A549 (cell line): ENCODE data around the gene UBA7. TPM values are rescaled to one million over a fixed set of nuclear protein-coding genes. Genes with fewer than 3 reads are reported as not detected.
"Not testable (repeated sequence)": the region's sequence is repeated elsewhere in the genome, so short reads cannot be mapped to it uniquely, and the experiment has no call there.

Source experiments
- ATAC-seq, 2 experiments: fragments of 200-7000 bp in 1 of 2; fragments of >200 bp in 1 of 2; cut with Nextera tagmentation in 1 of 2; cut with Tn5 transposase in 1 of 2; 3 replicates each; pipeline versions ENCODE4 v1.8.0 to v1.9.1; 2018 to 2020; ENCODE audit warnings: mild to moderate bottlenecking in 1 of 2, moderate library complexity in 1 of 2
- CTCF ChIA-PET: fragments of 300-600 bp; sonication (Branson Sonifier 250); formaldehyde crosslinking; extraction: SDS; loops from one replicate; lab custom pipeline; 2021; ENCODE audit warnings: antibody characterized with exemption, inconsistent platforms; lab: Yijun Ruan, JAX
- POLR2A ChIA-PET: fragments of 350-600 bp; formaldehyde crosslinking; extraction: SDS; loops from one replicate; lab custom pipeline; 2021; ENCODE audit warnings: antibody characterized with exemption, inconsistent platforms; lab: Yijun Ruan, JAX
- DNase-seq, 2 experiments: peaks; one replicate each; pipeline versions ENCODE4 v3.0.0 to v3.0.0-alpha.2; 2011 to 2016; ENCODE audit warnings: low read depth in 1 of 2, low spot score in 1 of 2
- FAIRE-seq: peaks from 2 replicates; lab custom pipeline; 2011; peaks lifted over from hg19 to GRCh38; lab: Jason Lieb, UNC
- H3K27ac ChIP-seq, 2 experiments: fragments of >200 bp; sonication (Bioruptor Twin); formaldehyde crosslinking; 3 replicates each; pipeline ENCODE4 v1.5.1; 2016 to 2017
- H3K4me1 ChIP-seq: fragments of >200 bp; sonication (Bioruptor Twin); formaldehyde crosslinking; 3 replicates; pipeline ENCODE4 v1.6.1; 2016
- H3K4me2 ChIP-seq: fragments of >200 bp; sonication (Bioruptor Twin); formaldehyde crosslinking; 3 replicates; pipeline ENCODE4 v1.6.1; 2016
- H3K4me3 ChIP-seq: fragments of >200 bp; sonication (Bioruptor Twin); formaldehyde crosslinking; 3 replicates; pipeline ENCODE4 v1.5.1; 2016
- H3K9me3 ChIP-seq: fragments of >200 bp; sonication (Bioruptor Twin); formaldehyde crosslinking; 3 replicates; pipeline ENCODE4 v1.6.1; 2016
- BCL3 ChIP-seq: fragments of >200 bp; sonication (Bioruptor Twin); formaldehyde crosslinking; IDR thresholded peaks from 3 replicates; pipeline ENCODE4 v1.6.1; 2016
- CBX8 ChIP-seq: fragments of 200-600 bp; sonication (generic); IDR thresholded peaks from 2 replicates; pipeline ENCODE4 v1.6.1; 2016
- CEBPB ChIP-seq, 2 experiments: fragments of >200 bp in 1 of 2; sonication (Bioruptor Twin) in 1 of 2; formaldehyde crosslinking in 1 of 2; IDR thresholded peaks; 2 replicates each; pipeline ENCODE4 v1.6.1; 2012 to 2016
- EHF ChIP-seq: fragments of 250-450 bp; sonication (Bioruptor Pico); IDR thresholded peaks from 2 replicates; pipeline ENCODE4 v1.5.0; 2020; ENCODE audit warnings: mild to moderate bottlenecking
- EHMT2 ChIP-seq: fragments of 200-600 bp; sonication (generic); IDR thresholded peaks from 2 replicates; pipeline ENCODE4 v1.6.1; 2016; ENCODE audit warnings: antibody characterized with exemption, low read depth, mild to moderate bottlenecking, moderate library complexity
- ESRRA ChIP-seq: fragments of 150-350 bp; IDR thresholded peaks from 2 replicates; pipeline ENCODE4 v1.6.1; 2014; ENCODE audit warnings: mild to moderate bottlenecking, low read length, borderline replicate concordance
- FOSB ChIP-seq: fragments of 250-450 bp; sonication (Bioruptor Pico); IDR thresholded peaks from 2 replicates; pipeline ENCODE4 v1.5.0; 2020; ENCODE audit warnings: mild to moderate bottlenecking, moderate library complexity
- GATA3 ChIP-seq: IDR thresholded peaks from 2 replicates; pipeline ENCODE4 v1.6.1; 2012; ENCODE audit warnings: borderline replicate concordance
- HES2 ChIP-seq: fragments of >200 bp; sonication (Bioruptor Twin); formaldehyde crosslinking; IDR thresholded peaks from 2 replicates; pipeline ENCODE4 v1.6.1; 2016
- HEYL ChIP-seq: fragments of 250-450 bp; sonication (Bioruptor Pico); IDR thresholded peaks from 2 replicates; pipeline ENCODE4 v1.8.0; 2021; ENCODE audit warnings: mild to moderate bottlenecking, moderate library complexity
- HOXA7 ChIP-seq: fragments of 250-450 bp; sonication (Bioruptor Pico); IDR thresholded peaks from 2 replicates; pipeline ENCODE4 v1.5.0; 2020; ENCODE audit warnings: mild to moderate bottlenecking, moderate library complexity
- HOXB5 ChIP-seq: fragments of 250-450 bp; sonication (Bioruptor Pico); IDR thresholded peaks from 2 replicates; pipeline ENCODE4 v1.5.0; 2020; ENCODE audit warnings: mild to moderate bottlenecking, moderate library complexity
- KDM1A ChIP-seq: fragments of 200-600 bp; sonication (generic); IDR thresholded peaks from 2 replicates; pipeline ENCODE4 v1.6.1; 2016; ENCODE audit warnings: low read depth, mild to moderate bottlenecking
- MAX ChIP-seq: IDR thresholded peaks from 2 replicates; pipeline ENCODE4 v1.6.1; 2012
- MAZ ChIP-seq: fragments of 150-350 bp; IDR thresholded peaks from 2 replicates; pipeline ENCODE4 v1.6.1; 2014; ENCODE audit warnings: antibody characterized with exemption, low read depth, low read length, borderline replicate concordance
- NPAS2 ChIP-seq: fragments of 250-450 bp; sonication (Bioruptor Pico); IDR thresholded peaks from 2 replicates; pipeline ENCODE4 v1.8.0; 2022; ENCODE audit warnings: mild to moderate bottlenecking, moderate library complexity, borderline replicate concordance
- NR3C1 ChIP-seq: fragments of >200 bp; sonication (Bioruptor Twin); formaldehyde crosslinking; IDR thresholded peaks from 3 replicates; pipeline ENCODE4 v1.6.1; 2017
- POLR2AphosphoS2 ChIP-seq: conservative IDR thresholded peaks from 2 replicates; pipeline ENCODE4 v1.6.1; 2012; ENCODE audit warnings: low read length, improper control_type of control experiment, inconsistent platforms
- RAD21 ChIP-seq, 2 experiments: fragments of >200 bp in 1 of 2; sonication (Bioruptor Twin) in 1 of 2; formaldehyde crosslinking in 1 of 2; IDR thresholded peaks in 1 of 2; conservative IDR thresholded peaks in 1 of 2; 2 replicates in 1 of 2; 3 replicates in 1 of 2; pipeline ENCODE4 v1.6.1; 2012 to 2018; ENCODE audit warnings: inconsistent platforms in 1 of 2
- SREBF2 ChIP-seq: fragments of 450-650 bp; IDR thresholded peaks from 2 replicates; pipeline ENCODE4 v1.6.1; 2014; ENCODE audit warnings: mild to moderate bottlenecking, moderate library complexity
- ZFP36 ChIP-seq: fragments of 450-650 bp; IDR thresholded peaks from 2 replicates; pipeline ENCODE4 v1.6.1; 2014; ENCODE audit warnings: borderline replicate concordance; ENCODE audit not compliant: partially characterized antibody
- WGBS: methylation state at CpG from one replicate; pipeline ENCODE4 v1.1.6; 2017; ENCODE audit errors: missing lambda C conversion rate; 5-methylcytosine and 5-hydroxymethylcytosine counted together
- polyA plus RNA-seq, 4 experiments: library from polyadenylated mRNA; depleted of rRNA in 3 of 4; stranded (reverse); fragments of >200 nt; fragmentation: RNase III in 1 of 4; extraction: RNeasy Plus Mini Kit Qiagen cat#74134 plus additional on column Dnase treatment in 1 of 4; gene quantifications; 2 replicates in 3 of 4; 3 replicates in 1 of 4; pipeline ENCODE4 v1.2.3, GENCODE V29; 2011 to 2017
- TF ChIP-seq, protein P1 (sequence below): fragments of 250-450 bp; sonication (Bioruptor Pico); IDR thresholded peaks from 2 replicates; pipeline ENCODE4 v1.5.0; 2020; ENCODE audit warnings: low read depth, mild to moderate bottlenecking, moderate library complexity

UBA7 gene
- polyA plus RNA-seq, 2 of the 4 experiments (the other 2 are of a cell fraction) = 0.22 to 0.54 TPM

- WGBS = 98% methylated on average over 5 of the region's 5 CpGs
- Histone ChIP-seq H3K4me2 (no peak overlapping the region), H3K27ac (no peak overlapping the region), H3K4me3 (no peak overlapping the region), H3K9me3 (no peaks in the 10 kb centered on the region), H3K4me1 (peaks cover 5% of the 10 kb centered on the region; the same call in 1 of the 3 replicates)
- CTCF ChIA-PET = interaction anchor here (0.9 kb wide), 1 partner anchor 23 kb away, joined by 3 read pairs; the partner anchor contains the start of gene INKA1
- no peak for TF ChIP-seq NPAS2 (CRISPR knock-in tag)
- no peak for TF ChIP-seq FOSB (CRISPR knock-in tag)
- TF ChIP-seq HES2 = no peak
- TF ChIP-seq EHF (CRISPR knock-in tag) = no peak
- TF ChIP-seq HOXB5 = no peak
- no peak for TF ChIP-seq SREBF2
- TF ChIP-seq MAZ = no peak
- no peak for TF ChIP-seq MAX
- TF ChIP-seq NR3C1 = no peak
- TF ChIP-seq ESRRA = no peak
- no peak for TF ChIP-seq RAD21 (conservative IDR thresholded peaks at IDR 0.05 in 1 of 2, IDR thresholded peaks at IDR 0.05 in 1 of 2)
- no peak for TF ChIP-seq EHMT2
- no peak for TF ChIP-seq BCL3
- TF ChIP-seq, protein P1, sequence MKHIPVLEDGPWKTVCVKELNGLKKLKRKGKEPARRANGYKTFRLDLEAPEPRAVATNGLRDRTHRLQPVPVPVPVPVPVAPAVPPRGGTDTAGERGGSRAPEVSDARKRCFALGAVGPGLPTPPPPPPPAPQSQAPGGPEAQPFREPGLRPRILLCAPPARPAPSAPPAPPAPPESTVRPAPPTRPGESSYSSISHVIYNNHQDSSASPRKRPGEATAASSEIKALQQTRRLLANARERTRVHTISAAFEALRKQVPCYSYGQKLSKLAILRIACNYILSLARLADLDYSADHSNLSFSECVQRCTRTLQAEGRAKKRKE (CRISPR knock-in tag) = no peak
- TF ChIP-seq GATA3 = no peak
- TF ChIP-seq ZFP36 = no peak
- no peak for TF ChIP-seq POLR2AphosphoS2
- POLR2A ChIA-PET = no interaction called here
- no peak for ATAC-seq
- FAIRE-seq = no peak
- DNase-seq = no peak
These were observed 34.2 kb downstream of the UBA7 start for GRCh38 chr3:49779358-49780079.

GRCh38 chr3:49776101-49776500 lies 37.7 kb downstream of the UBA7 start:
- H3K4me2 ChIP-seq, H3K4me3 ChIP-seq, FAIRE-seq, H3K4me1 ChIP-seq, POLR2A ChIA-PET, DNase-seq, H3K9me3 ChIP-seq, ATAC-seq, H3K27ac ChIP-seq: not testable (repeated sequence)
- 91% methylated on average over 8 of the region's 8 CpGs for WGBS
- CTCF ChIA-PET = interaction anchor here (1.7 kb wide), 1 partner anchor 27 kb away, joined by 4 read pairs; the partner anchor contains the start of gene INKA1

- ATAC-seq = no peak
- no peak for DNase-seq
- no peak overlapping the region for H3K4me2 ChIP-seq
- H3K4me3 ChIP-seq = no peak overlapping the region
- no peak overlapping the region for H3K27ac ChIP-seq
- CTCF ChIA-PET = no interaction called here
- H3K9me3 ChIP-seq = no peaks in the 10 kb centered on the region
- WGBS = 57% methylated on average over 3 of the region's 3 CpGs
- POLR2A ChIA-PET = no interaction called here
- peaks cover 9% of the 10 kb centered on the region; the same call in 2 of the 3 replicates for H3K4me1 ChIP-seq
- no peak for TF ChIP-seq CBX8
- no peak for TF ChIP-seq KDM1A
- TF ChIP-seq CEBPB (IDR thresholded peaks at IDR 0.05) = no peak
- no peak for TF ChIP-seq HEYL (CRISPR knock-in tag)
- TF ChIP-seq HOXA7 (CRISPR knock-in tag) = no peak
- FAIRE-seq = no peak
These were observed 38.2 kb downstream of the UBA7 start for GRCh38 chr3:49775538-49775937.
